SK-N-SH (cell line): Measurements from ENCODE around the gene ARHGAP1. TPM values are rescaled to one million over a fixed set of nuclear protein-coding genes. Genes with fewer than 3 reads are reported as not detected.

Source experiments
- CTCF ChIA-PET: fragments of 300-600, 350-600 bp; formaldehyde crosslinking; extraction: SDS; loops from one replicate; lab custom pipeline; 2021; lab: Yijun Ruan, JAX
- POLR2A ChIA-PET: fragments of 350-600 bp; sonication (Branson Sonifier 250); formaldehyde crosslinking; extraction: SDS; loops from one replicate; lab custom pipeline; 2020; ENCODE audit warnings: antibody characterized with exemption, inconsistent platforms; lab: Yijun Ruan, JAX
- DNase-seq: peaks from one replicate; pipeline ENCODE4 v3.0.0; 2012
- H2AFZ ChIP-seq: fragments of 200-600 bp; sonication (generic); 2 replicates; pipeline ENCODE4 v1.8.1; 2016; ENCODE audit warnings: antibody characterized with exemption, mild to moderate bottlenecking, low read depth
- H3F3A ChIP-seq: fragments of 200-600 bp; sonication (generic); replicated peaks from 2 replicates; pipeline ENCODE3; 2016; ENCODE audit warnings: antibody characterized with exemption, mild to moderate bottlenecking; ENCODE audit not compliant: insufficient read depth
- H3K27ac ChIP-seq, 2 experiments: fragments of 200-500 bp in 1 of 2; fragments of 200-600 bp in 1 of 2; sonication (Bioruptor generic) in 1 of 2; sonication (generic), shearing (Covaris generic) in 1 of 2; 2 replicates each; pipeline versions ENCODE4 v1.5.1 to v1.6.1; 2014 to 2016; ENCODE audit warnings: low read depth in 2 of 2, inconsistent platforms in 1 of 2, low read length in 1 of 2, mild to moderate bottlenecking in 1 of 2, mixed read lengths in 1 of 2
- H3K27me3 ChIP-seq: fragments of 200-600 bp; sonication (generic), shearing (Covaris generic); 2 replicates; pipeline ENCODE4 v1.6.1; 2016; ENCODE audit warnings: mixed run types; ENCODE audit not compliant: insufficient read depth
- H3K36me3 ChIP-seq, 2 experiments: fragments of 200-500 bp in 1 of 2; fragments of 200-600 bp in 1 of 2; sonication (Bioruptor generic) in 1 of 2; sonication (generic) in 1 of 2; replicated peaks in 1 of 2; 2 replicates each; pipeline versions ENCODE3 to v1.5.1; 2014 to 2016; ENCODE audit warnings: low read length in 1 of 2, mild to moderate bottlenecking in 1 of 2; ENCODE audit not compliant: insufficient read depth in 2 of 2, control insufficient read depth in 1 of 2
- H3K4me1 ChIP-seq, 2 experiments: fragments of 200-500 bp in 1 of 2; fragments of 200-600 bp in 1 of 2; sonication (Bioruptor generic) in 1 of 2; sonication (generic), shearing (Covaris generic) in 1 of 2; 2 replicates each; pipeline versions ENCODE4 v1.5.1 to v1.6.1; 2014 to 2016; ENCODE audit warnings: low read depth in 1 of 2, low read length in 1 of 2, mixed run types in 1 of 2; ENCODE audit not compliant: insufficient read depth in 2 of 2, control insufficient read depth in 1 of 2
- H3K4me2 ChIP-seq: fragments of 200-600 bp; sonication (generic), shearing (Covaris generic); 2 replicates; pipeline ENCODE4 v1.6.1; 2017; ENCODE audit warnings: mixed run types
- H3K4me3 ChIP-seq, 2 experiments: fragments of 200-500 bp in 1 of 2; fragments of 200-600 bp in 1 of 2; sonication (Bioruptor generic) in 1 of 2; sonication (generic), shearing (Covaris generic) in 1 of 2; 2 replicates each; pipeline versions ENCODE4 v1.5.1 to v1.8.1; 2014 to 2016; ENCODE audit warnings: low read depth in 2 of 2, inconsistent platforms in 1 of 2, low read length in 1 of 2, mild to moderate bottlenecking in 1 of 2, mixed read lengths in 1 of 2, moderate library complexity in 1 of 2
- H3K79me2 ChIP-seq: fragments of 200-600 bp; sonication (generic); 2 replicates; pipeline ENCODE4 v1.8.1; 2017; ENCODE audit warnings: mild to moderate bottlenecking; ENCODE audit not compliant: insufficient read depth
- H3K9ac ChIP-seq: fragments of 200-600 bp; sonication (generic); 2 replicates; pipeline ENCODE4 v1.6.1; 2017; ENCODE audit warnings: mixed run types
- H3K9me2 ChIP-seq: fragments of 200-600 bp; sonication (generic); 2 replicates; pipeline ENCODE4 v1.6.1; 2017; ENCODE audit warnings: mixed run types
- H3K9me3 ChIP-seq: fragments of 200-600 bp; sonication (generic); 2 replicates; pipeline ENCODE4 v1.6.1; 2017; ENCODE audit warnings: mixed run types, mild to moderate bottlenecking, moderate library complexity
- H4K20me1 ChIP-seq: fragments of 200-600 bp; sonication (generic); 2 replicates; pipeline ENCODE4 v1.6.1; 2017; ENCODE audit warnings: mild to moderate bottlenecking, mixed run types; ENCODE audit not compliant: insufficient read depth
- ELF1 ChIP-seq: IDR thresholded peaks from 2 replicates; pipeline ENCODE4 v1.4.0; 2012
- EZH2phosphoT487 ChIP-seq: fragments of 200-600 bp; sonication (generic); IDR thresholded peaks from 2 replicates; pipeline ENCODE4 v1.6.1; 2017; ENCODE audit warnings: low read depth, mixed run types, mild to moderate bottlenecking, antibody characterized with exemption, moderate library complexity, borderline replicate concordance
- FOXJ3 ChIP-seq: sonication (generic); formaldehyde crosslinking; IDR thresholded peaks from 2 replicates; pipeline ENCODE4 v1.5.1; 2020; ENCODE audit warnings: mild to moderate bottlenecking, missing genetic modification reagents
- GABPA ChIP-seq: IDR thresholded peaks from 2 replicates; pipeline ENCODE4 v1.4.0; 2012; ENCODE audit warnings: low read depth, mild to moderate bottlenecking
- MEF2A ChIP-seq: IDR thresholded peaks from 2 replicates; pipeline ENCODE4 v1.4.0; 2012; ENCODE audit warnings: low read depth, borderline replicate concordance
- NFIC ChIP-seq: IDR thresholded peaks from 2 replicates; pipeline ENCODE4 v1.4.0; 2012; ENCODE audit warnings: borderline replicate concordance
- POLR2AphosphoS5 ChIP-seq: IDR thresholded peaks from 2 replicates; pipeline ENCODE4 v1.6.1; 2012; ENCODE audit warnings: low read depth, low read length
- RAD21 ChIP-seq: IDR thresholded peaks from 2 replicates; pipeline ENCODE4 v1.6.1; 2012; ENCODE audit warnings: mild to moderate bottlenecking, low read length
- TAF1 ChIP-seq: IDR thresholded peaks from 2 replicates; pipeline ENCODE4 v1.6.1; 2012; ENCODE audit warnings: low read depth, mild to moderate bottlenecking, low read length, moderate library complexity, borderline replicate concordance
- TCF12 ChIP-seq: IDR thresholded peaks from 2 replicates; pipeline ENCODE4 v1.4.0; 2012
- YY1 ChIP-seq: IDR thresholded peaks from 2 replicates; pipeline ENCODE4 v1.4.0; 2012; ENCODE audit warnings: low read depth, mild to moderate bottlenecking
- WGBS: methylation state at CpG from one replicate; pipeline ENCODE4 v1.1.6; 2017; ENCODE audit warnings: low lambda C conversion rate; 5-methylcytosine and 5-hydroxymethylcytosine counted together
- polyA plus RNA-seq, 3 experiments: library from polyadenylated mRNA; depleted of rRNA; stranded (reverse); fragments of >200 nt; gene quantifications; 2 replicates each; pipeline ENCODE4 v1.2.3, GENCODE V29; 2012
- TF ChIP-seq, protein P1 (sequence below): fragments of 150-350 bp; IDR thresholded peaks from 2 replicates; pipeline ENCODE4 v1.6.1; 2016; ENCODE audit warnings: mild to moderate bottlenecking, low read depth, low read length
- TF ChIP-seq, protein P2 (sequence below): IDR thresholded peaks from 2 replicates; pipeline ENCODE4 v1.4.0; 2012; ENCODE audit warnings: low read depth, borderline replicate concordance
- TF ChIP-seq, protein P3 (sequence below): fragments of 150-350 bp; IDR thresholded peaks from 2 replicates; pipeline ENCODE4 v1.6.1; 2017; ENCODE audit warnings: antibody characterized with exemption, low read length, low read depth, borderline replicate concordance
- TF ChIP-seq, protein P4 (sequence below): IDR thresholded peaks from 2 replicates; pipeline ENCODE4 v1.4.0; 2012; ENCODE audit warnings: low read depth, borderline replicate concordance

Gene ARHGAP1
- polyA plus RNA-seq, 1 of the 3 experiments (the other 2 are of a cell fraction) = 27.1 TPM

DNA sequence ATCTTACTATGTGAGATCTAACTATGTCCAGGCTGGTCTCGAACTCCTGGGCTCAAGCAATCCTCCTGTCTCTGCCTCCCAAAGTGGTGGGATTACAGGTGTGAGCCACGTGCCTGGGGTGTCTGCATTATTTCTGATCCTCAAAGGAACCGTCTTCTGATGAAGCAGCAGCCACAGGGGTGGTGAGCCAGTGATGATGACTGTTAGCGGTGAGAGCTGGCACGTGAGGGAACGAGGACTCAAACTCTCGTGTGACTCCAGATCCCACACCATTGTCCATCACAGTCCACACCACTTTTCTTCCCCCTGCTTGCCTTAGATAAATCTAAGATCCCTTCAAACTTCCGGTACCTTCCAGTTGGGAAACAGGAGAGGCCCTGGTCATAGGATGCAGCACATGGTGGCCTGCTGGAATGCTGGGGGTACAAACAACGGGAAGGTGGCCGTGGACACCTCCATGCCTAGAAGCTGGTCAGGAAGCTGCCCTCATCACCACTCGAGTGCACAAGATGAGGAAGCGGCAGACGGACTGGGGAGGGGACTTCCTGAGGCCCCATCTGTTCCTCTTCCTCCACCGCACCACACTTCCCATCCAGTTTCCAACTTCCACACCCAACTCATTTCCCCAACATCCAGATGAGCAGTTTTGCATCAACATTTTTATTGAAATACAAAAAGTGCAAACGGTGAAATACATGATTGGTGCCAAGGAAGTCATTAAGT is 23.8 kb downstream of the ARHGAP1 start:
- Histone ChIP-seq H3F3A (peaks cover 4% of the 10 kb centered on the region), H3K36me3 (peaks cover 19 to 64% of the 10 kb centered on the region in 2 experiments)
- TF ChIP-seq POLR2AphosphoS5 = no peak; the same call in 1 of the 2 replicates
- TF ChIP-seq, protein P1, sequence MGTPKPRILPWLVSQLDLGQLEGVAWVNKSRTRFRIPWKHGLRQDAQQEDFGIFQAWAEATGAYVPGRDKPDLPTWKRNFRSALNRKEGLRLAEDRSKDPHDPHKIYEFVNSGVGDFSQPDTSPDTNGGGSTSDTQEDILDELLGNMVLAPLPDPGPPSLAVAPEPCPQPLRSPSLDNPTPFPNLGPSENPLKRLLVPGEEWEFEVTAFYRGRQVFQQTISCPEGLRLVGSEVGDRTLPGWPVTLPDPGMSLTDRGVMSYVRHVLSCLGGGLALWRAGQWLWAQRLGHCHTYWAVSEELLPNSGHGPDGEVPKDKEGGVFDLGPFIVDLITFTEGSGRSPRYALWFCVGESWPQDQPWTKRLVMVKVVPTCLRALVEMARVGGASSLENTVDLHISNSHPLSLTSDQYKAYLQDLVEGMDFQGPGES = no peak
- TF ChIP-seq YY1 = no peak
- TF ChIP-seq, all 33 proteins: peak for 0
- Histone ChIP-seq H3K79me2 (no peaks in the 10 kb centered on the region), H3K27me3 (no peaks in the 10 kb centered on the region), H3K9me2 (no peaks in the 10 kb centered on the region), H3K9me3 (no peaks in the 10 kb centered on the region), H2AFZ (no peak overlapping the region), H3K27ac (no peak overlapping the region), H3K9ac (no peak overlapping the region), H3K4me2 (no peak overlapping the region), H4K20me1 (no peaks in the 10 kb centered on the region), H3K4me3 (no peak overlapping the region), H3K4me1 (peaks cover 0 to 15% of the 10 kb centered on the region in 2 experiments; a peak in 1 of 4 replicates)
- ChIA-PET CTCF (no interaction called here), POLR2A (no interaction called here)
- no peak for DNase-seq
- WGBS = 93% methylated on average over 15 of the region's 15 CpGs

DNA sequence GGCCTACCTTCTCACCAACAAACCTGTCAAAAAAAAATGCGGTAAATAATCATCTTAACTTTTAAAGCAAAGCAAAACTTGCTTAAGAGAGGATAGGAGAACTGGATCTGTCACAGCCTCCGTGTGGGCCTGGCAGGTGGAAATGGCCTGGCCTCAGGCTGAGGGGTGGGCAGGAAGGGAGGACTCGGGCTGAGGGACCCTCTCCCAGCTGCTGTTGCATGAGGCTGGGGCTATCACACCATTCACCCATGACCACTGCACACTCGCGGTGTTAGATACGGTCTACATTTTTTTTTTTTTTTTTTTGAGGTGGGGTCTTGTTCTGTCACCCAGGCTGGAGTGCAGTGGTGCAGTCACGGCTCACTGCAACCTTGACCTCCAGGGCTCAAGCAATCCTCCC is 24.5 kb downstream of the ARHGAP1 start:
- CTCF ChIA-PET = interaction anchor here (0.6 kb wide), 1 partner anchor 23 kb away, joined by 3 read pairs; no protein-coding TSS in a partner anchor
- H2AFZ ChIP-seq = no peak overlapping the region
- no peaks in the 10 kb centered on the region for H4K20me1 ChIP-seq
- H3K79me2 ChIP-seq = no peaks in the 10 kb centered on the region
- H3K4me1 ChIP-seq = peaks cover 0 to 15% of the 10 kb centered on the region in 2 experiments; a peak in 1 of 4 replicates
- DNase-seq = no peak
- H3K9ac ChIP-seq = no peak overlapping the region
- peak overlapping the region; percentile 18 to 62; a peak in 2 of 4 replicates for H3K27ac ChIP-seq
- H3K4me3 ChIP-seq = no peak overlapping the region
- H3K36me3 ChIP-seq = peaks cover 22 to 64% of the 10 kb centered on the region in 2 experiments
- peaks cover 4% of the 10 kb centered on the region for H3F3A ChIP-seq
- no peaks in the 10 kb centered on the region for H3K27me3 ChIP-seq
- H3K9me2 ChIP-seq = no peaks in the 10 kb centered on the region
- H3K4me2 ChIP-seq = no peak overlapping the region
- TF ChIP-seq TAF1 (no peak), POLR2AphosphoS5 (0 out of 2 replicates have a peak, but pooled peaks have one; percentile 6)
- WGBS = 83% methylated on average over 7 of the region's 7 CpGs
- H3K9me3 ChIP-seq = no peaks in the 10 kb centered on the region
- POLR2A ChIA-PET = no interaction called here

DNA sequence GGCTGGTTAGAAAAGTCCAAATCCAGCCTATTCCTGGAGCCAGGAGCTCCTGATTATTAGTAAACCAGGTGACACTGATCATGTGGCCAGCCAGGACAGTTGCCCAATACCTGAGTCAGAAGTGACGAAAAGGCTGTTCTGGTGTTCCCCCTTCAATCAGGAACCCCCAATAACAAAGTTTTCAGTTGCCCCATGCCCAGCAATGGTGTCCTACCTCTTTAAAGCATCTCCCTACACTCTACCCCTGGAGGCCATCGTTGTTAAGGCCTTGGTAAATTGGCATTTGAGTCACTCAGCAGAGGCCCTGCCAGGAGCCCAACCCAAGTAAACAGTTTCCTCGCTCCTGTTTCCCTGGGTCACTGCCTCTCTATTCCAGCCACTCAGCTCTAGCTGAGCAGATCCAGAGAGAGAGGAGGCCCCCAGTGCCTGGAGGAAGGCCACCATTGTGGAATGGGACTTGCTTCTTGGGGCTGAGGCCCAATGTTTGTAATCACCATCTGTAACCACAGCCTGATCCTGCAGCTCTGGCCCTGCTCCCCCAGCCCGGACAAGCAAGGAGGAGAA is 25.0 kb downstream of the ARHGAP1 start:
- Histone ChIP-seq H3K27ac (peak overlapping the region; percentile 18 to 62; a peak in 2 of 4 replicates), H3K9ac (no peak overlapping the region), H3F3A (peaks cover 7% of the 10 kb centered on the region), H3K27me3 (no peaks in the 10 kb centered on the region), H3K9me3 (no peaks in the 10 kb centered on the region), H3K4me3 (no peak overlapping the region), H3K4me2 (no peak overlapping the region), H3K36me3 (peaks cover 28 to 62% of the 10 kb centered on the region in 2 experiments), H3K4me1 (peaks cover 0 to 15% of the 10 kb centered on the region in 2 experiments; a peak in 1 of 4 replicates), H3K79me2 (no peaks in the 10 kb centered on the region), H3K9me2 (no peaks in the 10 kb centered on the region), H2AFZ (no peak overlapping the region), H4K20me1 (no peaks in the 10 kb centered on the region)
- ChIA-PET CTCF (interaction anchor here (0.6 to 1.4 kb wide), 3 partner anchors 24 to 286 kb away, joined by 3 to 5 read pairs (median 4); no protein-coding TSS in a partner anchor), POLR2A (interaction anchor here (1.5 kb wide), 1 partner anchor 15 kb away, joined by 3 read pairs; no protein-coding TSS in a partner anchor)
- no peak for DNase-seq
- WGBS = 61% methylated on average over 4 of the region's 4 CpGs
- TF ChIP-seq POLR2AphosphoS5 (no peak), ELF1 (no peak), NFIC (no peak), TAF1 (no peak), GABPA (no peak), RAD21 (no peak), EZH2phosphoT487 (no peak), FOXJ3 (no peak), MEF2A (no peak), TCF12 (no peak)
- TF ChIP-seq, protein P2, sequence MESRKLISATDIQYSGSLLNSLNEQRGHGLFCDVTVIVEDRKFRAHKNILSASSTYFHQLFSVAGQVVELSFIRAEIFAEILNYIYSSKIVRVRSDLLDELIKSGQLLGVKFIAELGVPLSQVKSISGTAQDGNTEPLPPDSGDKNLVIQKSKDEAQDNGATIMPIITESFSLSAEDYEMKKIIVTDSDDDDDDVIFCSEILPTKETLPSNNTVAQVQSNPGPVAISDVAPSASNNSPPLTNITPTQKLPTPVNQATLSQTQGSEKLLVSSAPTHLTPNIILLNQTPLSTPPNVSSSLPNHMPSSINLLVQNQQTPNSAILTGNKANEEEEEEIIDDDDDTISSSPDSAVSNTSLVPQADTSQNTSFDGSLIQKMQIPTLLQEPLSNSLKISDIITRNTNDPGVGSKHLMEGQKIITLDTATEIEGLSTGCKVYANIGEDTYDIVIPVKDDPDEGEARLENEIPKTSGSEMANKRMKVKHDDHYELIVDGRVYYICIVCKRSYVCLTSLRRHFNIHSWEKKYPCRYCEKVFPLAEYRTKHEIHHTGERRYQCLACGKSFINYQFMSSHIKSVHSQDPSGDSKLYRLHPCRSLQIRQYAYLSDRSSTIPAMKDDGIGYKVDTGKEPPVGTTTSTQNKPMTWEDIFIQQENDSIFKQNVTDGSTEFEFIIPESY = no peak
- TF ChIP-seq, protein P3, sequence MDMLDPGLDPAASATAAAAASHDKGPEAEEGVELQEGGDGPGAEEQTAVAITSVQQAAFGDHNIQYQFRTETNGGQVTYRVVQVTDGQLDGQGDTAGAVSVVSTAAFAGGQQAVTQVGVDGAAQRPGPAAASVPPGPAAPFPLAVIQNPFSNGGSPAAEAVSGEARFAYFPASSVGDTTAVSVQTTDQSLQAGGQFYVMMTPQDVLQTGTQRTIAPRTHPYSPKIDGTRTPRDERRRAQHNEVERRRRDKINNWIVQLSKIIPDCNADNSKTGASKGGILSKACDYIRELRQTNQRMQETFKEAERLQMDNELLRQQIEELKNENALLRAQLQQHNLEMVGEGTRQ = no peak
- TF ChIP-seq, protein P4, sequence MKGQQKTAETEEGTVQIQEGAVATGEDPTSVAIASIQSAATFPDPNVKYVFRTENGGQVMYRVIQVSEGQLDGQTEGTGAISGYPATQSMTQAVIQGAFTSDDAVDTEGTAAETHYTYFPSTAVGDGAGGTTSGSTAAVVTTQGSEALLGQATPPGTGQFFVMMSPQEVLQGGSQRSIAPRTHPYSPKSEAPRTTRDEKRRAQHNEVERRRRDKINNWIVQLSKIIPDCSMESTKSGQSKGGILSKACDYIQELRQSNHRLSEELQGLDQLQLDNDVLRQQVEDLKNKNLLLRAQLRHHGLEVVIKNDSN = no peak
